HG02884 (cell line): ENCODE results near the gene KCNG1.

Experiments used
- ATAC-seq: cut with Tn5 transposase; IDR thresholded peaks from one replicate; pipeline ENCODE4 v1.9.1; 2021; ENCODE audit warnings: mild to moderate bottlenecking, moderate library complexity; ENCODE audit not compliant: unreplicated experiment

Gene KCNG1

DNA sequence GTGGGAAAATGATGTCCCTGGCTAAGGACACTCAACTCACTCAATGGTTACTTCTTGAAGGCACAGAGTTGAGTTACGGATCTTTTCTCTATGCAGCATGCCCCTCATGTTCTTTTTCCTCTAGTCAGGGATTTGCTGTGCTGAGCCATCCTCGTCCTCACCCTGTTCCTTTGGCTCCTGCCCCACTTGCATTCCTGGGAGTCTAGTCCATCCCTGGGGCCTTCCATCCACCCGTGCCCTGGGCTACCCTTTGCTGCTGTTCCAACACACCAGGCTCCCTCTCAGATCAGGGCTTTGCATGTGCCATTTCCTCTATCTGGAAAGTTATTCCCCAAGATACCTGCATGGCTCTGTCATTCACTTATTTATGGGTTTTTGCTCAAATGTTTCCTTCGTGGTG, 13.3 kb upstream of the KCNG1 start:
- ATAC-seq: no peak

DNA sequence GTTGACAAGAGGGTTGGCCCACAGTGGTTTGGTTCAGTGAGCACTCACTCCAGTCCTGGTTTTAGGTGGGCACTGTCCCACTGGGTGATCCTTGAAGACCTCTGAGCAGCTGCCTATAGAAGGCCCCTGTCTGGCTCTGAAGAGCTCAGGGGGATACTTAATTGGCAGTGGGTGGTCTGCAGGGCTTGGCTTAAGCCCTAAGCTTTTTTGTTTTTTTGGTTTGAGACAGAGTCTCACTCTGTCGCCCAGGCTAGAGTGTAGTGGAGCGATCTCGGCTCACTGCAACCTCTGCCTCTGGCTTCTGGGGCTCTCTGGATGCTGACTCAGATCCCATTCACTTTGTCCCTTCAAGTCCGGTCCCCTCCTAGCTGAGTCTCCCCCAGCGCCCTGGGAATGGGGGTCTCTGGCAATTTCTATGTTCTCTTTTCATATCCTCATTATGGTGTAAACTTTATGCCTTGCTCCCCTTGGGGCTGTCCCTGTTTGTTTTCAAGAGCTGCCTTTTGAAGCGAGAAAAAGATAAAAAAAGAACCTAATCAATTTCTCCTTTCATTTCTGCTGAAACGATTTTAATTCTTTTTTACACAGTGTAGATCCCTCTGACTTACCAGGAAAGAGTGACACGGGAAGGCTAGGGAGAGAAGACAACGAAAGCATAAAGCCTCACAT, 12.2 kb upstream of the KCNG1 start:
- ATAC-seq: no peak

DNA sequence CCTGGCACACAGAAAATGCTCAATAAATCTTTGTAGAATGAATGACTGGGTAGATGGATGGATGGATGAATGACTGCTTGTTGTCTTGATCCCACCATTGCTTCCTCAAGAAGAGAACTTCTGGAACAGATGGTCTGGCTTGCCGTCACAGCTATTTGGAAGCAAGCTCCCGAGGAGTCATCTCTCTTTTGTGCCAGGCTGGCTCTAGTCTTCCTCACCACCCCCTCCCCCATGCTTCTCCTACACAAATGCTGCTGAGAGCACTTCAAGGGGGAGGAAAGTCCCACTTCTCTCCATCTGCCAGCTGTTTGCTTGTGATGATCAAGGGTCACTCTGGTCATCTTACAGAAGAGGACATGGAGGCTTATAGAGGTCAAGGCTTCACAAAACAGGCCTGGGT, 11.6 kb upstream of the KCNG1 start:
- no peak for ATAC-seq

DNA sequence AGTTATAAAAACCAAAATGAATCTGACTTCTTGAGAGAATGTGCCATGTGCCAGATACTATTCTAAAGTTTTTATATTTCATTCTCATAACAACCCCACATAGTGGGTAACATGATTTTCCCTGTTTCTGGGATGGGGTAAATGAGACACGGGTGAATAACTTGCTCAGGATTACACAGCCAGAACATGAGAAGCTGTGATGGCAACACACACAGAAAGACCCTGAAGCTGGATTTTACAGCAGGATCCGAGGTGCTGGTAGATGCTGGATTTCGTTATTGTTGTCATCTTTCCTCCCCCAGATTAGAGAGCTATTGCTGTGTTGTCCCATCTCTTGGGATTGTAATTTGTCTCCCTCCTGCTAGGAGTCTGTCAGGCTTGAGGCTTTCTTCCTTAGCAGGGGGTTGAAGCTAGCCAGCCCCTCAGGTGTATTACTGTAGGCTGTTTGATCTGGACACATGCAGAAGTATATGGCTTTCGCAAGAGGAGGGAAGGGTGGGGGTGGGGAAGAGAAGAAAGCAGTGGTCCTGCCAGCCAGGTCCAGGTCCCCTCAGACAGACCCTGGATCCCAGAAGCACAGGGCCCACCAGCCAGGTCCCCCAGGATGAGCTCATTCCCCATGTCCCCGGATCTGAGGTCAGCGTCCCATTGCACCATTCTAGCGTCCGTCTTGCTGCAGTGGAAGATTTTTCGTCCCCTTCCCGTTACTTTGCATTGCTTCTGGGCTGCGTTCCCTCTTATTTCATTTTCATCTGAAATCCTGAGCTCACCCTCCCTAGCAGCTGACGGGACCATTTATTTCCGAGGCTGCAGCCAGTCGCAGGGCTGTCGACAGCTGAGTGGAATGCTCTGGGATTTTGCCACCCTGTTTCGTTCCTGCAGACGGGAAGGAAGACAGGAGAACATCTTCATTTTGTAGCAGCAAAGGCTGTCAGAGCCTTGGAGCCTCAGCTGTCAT, 7.3 kb upstream of the KCNG1 start:
- no peak for ATAC-seq

DNA sequence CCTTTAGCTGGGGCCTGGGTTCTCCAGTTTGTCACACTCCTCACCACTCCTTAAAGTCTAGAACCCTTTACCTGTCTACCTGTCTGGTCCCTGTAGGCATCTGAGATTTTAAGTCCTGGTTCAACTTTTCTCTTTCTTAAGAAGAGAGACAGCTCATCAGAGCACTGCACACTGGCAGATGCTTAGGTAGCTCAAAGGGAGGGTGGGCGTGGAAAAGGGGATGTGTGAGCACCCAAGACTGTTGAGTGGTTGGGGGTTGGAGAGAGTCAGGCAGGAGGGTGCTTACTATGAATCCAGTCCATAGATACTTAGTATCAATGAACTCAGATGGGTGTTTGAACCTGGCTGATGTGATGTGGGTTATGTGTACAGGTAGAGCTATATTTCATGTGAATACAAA, 6.6 kb upstream of the KCNG1 start:
- no peak for ATAC-seq

DNA sequence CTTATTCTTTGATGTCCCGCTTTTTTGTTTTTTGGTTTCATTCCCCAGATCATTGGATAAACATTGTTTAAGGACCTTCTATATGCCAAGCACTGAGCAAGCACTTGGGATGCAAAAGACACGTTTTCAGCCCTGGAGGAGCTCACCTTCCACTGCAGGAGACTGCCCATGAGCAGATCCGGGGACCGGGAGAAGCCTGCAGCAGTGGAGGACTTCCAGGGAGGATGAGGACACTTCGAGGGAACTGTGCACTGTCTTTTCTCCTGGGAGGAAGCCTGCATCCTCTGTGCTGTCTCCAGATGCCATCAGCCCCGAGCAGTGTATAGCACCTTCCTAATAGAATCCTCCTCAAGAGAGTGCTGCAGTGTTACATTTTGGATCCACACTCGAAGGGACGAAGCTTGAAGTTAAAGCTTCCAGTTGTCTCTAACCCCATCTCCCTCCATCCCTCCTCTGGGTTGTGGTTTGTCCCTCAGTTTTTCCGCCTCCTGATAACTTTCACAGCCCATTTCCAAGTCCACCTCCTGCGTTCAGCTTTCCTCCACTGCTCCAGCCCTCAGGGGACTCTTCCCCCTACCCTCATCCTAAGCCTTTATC, 5.8 kb upstream of the KCNG1 start:
- ATAC-seq: no peak

DNA sequence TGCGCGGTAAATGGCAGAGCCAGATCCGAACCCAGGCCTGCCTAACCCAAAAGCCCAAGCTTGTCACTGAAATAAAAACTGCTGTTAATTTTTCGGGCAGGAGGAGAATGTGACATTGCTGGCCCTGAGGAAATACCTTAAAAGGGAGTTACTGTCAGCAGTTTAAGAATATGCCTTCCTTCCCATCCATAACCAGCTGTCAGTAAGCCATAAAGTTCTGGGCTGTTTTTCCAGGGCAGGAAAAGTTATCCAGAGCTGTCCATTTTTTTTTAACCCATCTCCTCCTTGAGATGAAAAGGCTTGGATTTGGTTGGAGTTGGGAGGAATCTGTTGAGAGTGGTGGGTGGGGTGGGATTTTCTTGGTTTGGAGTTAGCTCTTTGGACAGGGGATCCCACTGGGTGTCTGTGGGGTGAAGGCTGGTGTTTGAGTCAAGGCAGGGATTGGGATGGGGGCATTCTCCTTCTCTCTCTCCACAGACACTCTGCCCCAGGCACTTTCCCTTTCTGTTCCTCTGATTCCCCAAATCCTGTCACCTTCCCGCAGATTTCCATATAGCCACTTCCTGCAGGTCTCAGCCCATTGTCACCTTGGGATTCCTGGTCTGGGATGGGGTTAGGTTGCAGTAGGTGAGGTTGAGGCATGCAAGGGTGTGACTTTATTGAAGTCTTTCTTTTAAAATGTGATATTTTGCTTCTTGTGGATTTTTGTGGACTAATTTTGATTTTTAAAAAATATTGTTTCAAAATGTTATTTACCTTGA, 4.3 kb upstream of the KCNG1 start:
- ATAC-seq: no peak

DNA sequence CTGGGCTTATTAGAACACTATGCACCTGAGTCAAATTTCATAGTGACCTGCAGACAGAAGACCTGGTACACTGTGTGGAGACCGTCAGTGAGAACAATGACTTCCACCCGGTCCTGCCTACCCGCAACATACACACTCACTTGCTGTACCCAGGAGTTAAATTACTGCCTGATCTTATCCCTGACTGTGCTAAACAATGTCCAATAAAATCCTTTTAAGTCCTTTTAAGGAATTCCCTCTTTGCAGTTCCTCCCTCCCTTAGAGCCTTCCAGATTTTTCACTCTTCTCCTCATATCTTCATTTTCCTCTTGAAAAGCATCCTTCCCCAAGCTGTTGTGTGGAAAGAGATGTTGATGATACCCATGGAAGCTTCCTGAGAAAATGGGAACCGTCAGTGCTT, 3.4 kb upstream of the KCNG1 start:
- ATAC-seq: no peak

DNA sequence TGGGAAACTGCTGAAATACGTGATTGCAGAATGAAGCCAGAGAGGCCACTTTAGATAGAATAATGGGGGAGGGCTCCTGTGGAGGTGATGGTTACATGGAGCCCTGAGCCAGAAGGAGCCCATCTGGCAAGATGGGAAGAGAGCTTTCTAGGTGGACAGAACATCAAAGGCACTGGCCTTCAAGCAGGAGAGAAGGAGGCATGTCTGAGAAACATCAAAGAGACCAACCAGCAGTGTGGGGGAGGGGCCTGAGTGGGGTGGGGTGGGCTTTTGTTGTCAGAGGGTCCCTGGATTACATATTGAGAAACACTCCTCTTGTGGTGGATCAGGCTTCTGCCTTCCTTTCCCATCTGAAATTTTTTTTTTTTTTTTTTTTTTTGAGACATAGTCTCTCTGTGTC, 1.9 kb upstream of the KCNG1 start:
- no peak for ATAC-seq

DNA sequence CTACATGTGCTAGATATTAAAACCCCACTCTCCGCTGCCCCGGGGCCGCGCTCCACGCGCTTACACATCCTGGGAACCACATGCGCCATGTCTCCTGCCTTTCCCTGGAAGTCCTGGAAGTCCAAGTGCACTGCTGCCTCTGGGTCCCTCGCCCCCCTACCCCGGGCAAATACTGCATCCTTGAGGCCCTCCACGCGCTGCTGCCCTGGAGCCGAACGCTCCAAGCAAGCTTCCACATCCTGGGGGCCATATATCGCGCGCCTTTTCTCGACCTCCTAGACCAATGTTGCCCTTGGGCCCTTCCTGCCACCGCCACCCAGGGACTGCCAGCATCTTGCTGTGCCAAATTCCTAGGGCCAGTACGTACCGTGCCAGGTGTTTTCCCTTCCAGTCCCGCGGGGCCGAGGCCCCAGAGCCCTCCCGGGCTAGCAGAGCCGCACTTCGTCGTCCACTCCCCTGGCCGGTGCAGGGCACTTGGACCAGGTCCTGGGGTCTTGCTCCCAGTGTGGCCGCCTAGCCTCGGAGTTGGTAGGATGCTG, 779 bp upstream of the KCNG1 start:
- no peak for ATAC-seq

DNA sequence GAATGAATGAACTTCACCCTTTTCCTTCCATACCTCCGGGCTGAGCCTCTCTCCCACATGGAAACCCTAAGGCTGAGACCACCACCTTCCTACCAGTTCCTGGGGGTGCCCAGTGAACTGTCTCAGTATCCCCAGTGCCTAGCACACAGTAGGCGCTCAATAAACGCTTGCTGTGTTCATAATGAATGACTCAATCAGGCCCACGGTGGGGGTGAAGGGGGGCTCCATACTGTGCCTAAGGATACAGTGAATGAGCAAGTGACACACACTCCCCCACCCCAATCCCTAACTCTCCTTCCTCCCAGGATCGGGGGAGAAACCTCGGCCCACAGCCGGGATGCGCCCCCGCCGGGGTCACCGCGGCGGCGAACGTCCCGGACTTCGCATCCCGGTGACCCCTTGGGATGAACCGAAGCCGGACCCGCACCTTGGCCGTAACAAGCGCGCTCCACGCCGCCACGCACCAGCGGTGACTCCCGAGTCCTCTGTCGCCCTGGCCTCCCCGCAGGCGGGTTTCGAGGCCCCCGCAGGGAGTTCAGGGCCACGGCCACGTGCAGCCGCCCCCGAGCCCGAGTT, 592 bp downstream of the KCNG1 start:
- ATAC-seq: no peak

DNA sequence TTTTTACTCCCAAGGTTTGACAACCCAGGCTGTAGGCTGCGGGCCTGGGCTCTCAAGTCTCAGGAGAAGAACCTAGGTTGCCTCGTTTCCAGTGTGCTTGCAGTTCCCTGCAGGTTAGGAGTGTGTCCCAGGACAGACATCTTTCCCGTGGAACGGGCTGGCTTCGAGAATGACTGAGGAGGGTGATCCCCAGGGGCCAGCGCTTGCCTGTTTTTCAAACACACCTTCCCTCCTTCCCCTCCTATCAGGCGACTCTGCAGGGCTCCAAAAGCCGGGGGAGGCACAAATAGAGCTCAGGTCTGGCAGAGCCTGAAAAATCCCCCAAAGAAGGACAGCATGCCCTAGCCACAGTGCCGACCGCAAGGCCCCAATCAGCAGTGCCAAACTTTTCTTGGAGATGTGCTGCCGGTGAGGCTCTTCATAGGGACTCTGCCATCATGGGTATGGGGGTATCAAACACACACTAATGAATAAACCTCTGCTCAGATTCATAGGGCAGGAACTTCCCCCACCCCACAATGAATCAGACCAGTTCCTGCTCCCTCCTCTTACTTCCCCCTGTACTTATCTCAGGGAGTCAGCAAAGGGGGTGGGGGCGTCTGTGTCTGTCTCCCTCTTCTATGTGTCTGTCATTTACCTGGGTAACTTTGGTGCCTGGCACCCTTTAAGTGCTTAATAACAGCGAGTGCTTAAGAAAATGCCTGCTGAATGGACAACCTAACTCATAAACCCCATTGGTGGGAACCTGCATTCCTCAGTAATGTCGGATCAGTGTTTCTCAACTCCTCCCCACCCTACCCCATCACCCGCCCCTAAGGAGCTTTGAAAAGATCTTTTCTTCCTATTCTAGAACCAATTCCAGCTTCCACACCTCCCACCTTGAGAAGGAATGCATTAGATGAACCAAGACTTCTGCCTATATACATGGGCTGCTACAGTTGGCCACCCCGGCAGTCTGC, 1.6 kb downstream of the KCNG1 start:
- no peak for ATAC-seq

DNA sequence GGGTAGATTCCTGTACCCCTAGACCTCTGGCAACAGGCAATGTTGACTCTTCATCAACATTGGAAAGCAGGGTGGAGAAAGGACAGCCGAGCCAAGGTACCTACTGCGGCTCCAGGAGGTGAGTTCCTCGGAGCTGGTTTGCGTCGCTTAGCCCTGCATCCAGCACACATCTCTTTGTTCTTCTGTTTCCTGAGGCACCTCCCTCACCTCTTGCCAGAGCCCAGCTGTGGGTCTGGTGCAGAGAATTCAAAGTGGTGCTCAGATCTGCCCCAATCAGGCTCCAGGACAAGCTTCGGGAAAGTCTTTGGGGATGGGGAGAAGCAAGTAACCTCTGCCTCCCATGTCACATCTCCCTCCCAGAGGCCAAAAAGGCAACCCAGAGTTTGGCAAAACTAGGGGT, 2.2 kb downstream of the KCNG1 start:
- ATAC-seq: no peak

DNA sequence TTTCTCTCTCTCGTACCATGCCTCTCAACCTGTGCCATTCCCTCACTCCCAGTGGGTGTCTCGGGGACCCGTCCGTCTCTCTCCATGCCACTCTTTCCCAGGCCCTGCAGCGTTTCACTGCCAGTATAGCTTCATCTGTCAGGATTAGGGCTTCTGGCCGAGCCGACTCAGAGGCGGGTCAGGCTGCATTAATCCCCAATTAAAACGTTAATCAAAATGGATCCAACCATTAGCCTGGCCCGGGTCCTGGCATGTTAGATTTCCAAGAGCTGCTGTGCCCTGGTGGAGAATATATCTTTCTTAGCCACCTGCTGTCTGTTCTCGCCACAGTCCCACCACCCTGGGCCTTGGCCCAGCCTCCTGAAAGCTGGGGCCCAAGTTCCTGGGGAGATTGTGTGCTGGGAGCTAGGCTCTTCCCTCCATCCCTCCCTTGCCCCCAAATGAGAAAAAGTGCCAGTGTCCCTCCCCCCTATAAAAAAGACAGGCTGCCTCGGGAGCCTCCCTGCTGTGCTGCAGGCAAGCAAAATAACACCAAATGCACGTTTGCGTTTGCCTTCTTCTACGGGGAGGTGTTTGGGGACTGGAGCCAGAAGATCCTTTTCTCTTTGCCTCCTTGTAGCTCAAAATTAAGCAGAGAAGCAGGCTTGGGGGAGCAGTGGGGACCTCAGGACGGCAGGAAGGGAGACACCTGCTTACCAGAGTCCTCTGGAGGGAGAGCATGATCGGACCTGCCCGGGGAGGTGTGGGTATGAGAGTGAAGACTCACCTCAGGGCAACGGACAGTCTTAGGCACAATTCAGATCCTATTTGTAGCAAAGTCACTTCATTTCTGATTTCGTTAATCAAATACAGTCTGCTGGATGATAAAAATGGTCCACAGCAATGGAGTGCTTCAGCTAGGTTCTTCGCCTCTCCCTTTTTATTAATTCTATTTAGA, 3.0 kb downstream of the KCNG1 start:
- no peak for ATAC-seq

DNA sequence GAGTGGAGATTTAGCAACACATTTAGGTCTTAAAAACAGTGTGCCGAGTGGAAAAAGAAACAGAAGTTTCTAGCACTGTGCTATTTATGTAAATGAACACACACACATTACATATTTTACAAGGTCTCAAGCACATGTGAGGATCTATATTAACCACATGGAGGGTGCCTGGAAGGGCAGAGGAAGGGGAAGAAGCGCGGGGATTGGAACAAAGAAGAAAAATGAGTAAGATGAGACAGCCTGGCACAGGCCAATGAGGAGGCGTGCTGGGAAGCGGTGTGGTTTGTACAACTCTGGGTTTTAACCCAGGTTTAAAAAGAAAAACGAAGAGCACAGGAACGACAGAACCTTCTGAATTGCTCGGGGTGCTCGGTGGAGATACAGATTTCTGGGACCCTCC, 5.7 kb downstream of the KCNG1 start:
- no peak for ATAC-seq

DNA sequence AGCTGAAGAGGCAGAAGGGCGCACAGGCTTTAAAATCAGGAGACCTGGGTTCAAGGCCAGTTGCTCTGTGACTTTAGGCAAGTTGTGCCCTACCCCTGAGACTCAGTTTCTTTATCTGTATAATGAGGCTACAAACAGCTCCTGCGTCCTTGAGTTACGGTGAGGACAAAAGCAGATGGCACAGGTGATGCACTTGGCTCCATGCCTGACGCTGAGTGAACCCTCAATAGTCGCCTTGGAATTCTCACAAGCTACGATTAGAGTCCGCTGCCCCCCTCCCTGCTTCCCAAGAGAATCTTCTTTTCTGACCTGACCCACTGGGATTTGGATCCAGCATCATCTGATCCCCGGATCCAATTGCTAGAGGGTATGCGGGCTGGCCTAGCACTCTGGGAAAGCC, 6.4 kb downstream of the KCNG1 start:
- no peak for ATAC-seq

DNA sequence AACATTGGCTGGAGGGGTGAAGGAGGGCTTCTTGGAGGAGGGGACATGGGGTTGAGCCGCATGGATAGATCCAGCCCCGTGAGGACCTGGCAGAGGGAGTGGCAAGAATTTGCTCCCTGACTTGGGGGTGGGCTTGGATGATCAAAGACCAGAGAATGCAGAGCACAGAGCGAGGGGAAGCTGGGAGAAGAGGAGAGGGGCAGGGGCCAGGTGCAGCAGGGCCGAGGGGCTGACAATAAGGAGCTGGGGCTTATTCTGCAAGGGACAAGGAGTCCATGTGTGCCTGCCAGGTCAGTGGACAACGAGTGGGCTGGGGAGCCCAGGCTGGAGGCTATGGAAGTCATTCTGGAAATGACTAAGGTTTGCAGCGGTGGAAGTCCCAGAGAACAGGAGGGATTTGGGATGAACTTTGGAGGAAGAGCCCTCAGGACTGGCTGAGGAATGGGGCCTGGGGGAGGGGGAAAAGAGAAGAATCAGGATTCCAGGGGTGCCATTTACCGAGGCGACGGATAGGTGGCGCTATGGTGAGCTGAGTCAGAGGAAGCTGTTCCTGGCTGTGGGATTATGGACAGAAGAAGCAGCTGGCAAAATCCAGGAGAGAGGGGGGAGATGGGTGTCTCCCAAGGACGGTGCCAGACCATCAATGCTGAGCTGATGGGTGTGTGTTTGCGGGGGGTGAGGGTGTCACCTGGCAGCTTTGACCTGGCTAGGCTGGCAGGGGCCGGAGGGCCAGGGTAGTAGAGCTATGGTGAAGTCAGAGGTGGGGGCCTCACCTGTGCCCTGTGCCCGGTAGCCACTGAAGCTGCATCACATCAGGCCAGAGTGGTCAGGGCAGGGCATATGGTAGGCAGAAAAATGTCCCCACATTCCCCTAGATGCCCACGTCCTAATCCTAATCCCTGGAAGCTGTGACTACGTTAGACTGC, 7.8 kb downstream of the KCNG1 start:
- no peak for ATAC-seq
